Measurements from ENCODE around the gene VAMP2. TPM values are rescaled to one million over a fixed set of nuclear protein-coding genes. Genes with fewer than 3 reads are reported as not detected.

The VAMP2 gene
- total and polyA plus RNA-seq, 2 donors (not counting 1 experiment from before 2014, with no cell fraction given) = 162 to 209 TPM

DNA sequence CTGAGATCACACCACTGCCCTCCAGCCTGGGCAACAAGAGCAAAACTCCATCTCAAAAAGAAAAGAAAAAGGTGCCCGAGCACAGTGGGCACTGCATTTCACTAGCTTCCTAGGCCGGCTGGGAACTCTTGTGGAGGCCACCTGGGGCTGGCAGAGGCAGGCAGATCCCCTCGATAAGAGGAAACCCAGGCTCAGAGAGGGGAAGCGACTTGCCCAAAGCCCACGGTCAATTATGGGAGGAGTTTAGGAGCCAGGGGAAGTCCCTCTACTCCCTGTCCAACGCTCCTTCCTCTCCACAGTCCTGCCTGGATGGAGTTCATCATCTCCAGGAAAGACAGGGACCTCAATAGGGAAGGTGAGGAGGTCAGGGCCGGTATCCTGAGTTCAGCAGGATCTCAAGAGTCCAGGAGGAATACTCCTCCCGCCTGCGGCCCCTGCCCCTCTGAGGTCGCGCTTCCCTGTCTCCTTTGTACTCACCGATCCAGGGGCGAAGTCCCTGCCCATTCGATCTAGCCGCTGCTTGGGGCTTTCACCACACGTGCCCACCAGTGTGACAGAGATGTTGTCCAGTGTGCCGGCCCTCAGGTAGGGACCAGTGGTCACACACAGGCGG, 45.3 kb downstream of the VAMP2 start:
- POLR2A ChIA-PET = interaction anchor here (0.6 kb wide), 1 partner anchor 197 kb away, joined by 3 read pairs; no protein-coding TSS in a partner anchor
- peak overlapping the region; percentile 94 for H3K4me3 Mint-ChIP-seq
- no peak overlapping the region for H3K27ac ChIP-seq (ENCODE audit: low read length in 2 of 2)
- H3K36me3 ChIP-seq (replicated peaks in 1 of 2; ENCODE audit: control extremely low read depth in 1 of 2, control insufficient read depth in 1 of 2, extremely low read depth in 1 of 2, insufficient read depth in 2 of 2, low read length in 1 of 2) = no peaks in the 10 kb centered on the region
- H3K4me1 Mint-ChIP-seq = peaks cover 41% of the 10 kb centered on the region
- CTCF ChIA-PET = interaction anchor here (0.6 to 20.5 kb wide), 10 partner anchors 16 to 183 kb away, joined by 3 to 360 read pairs (median 8); no protein-coding TSS in a partner anchor
- WGBS (ENCODE audit: insufficient coverage) = 3% methylated on average over 15 of the region's 18 CpGs
- peak overlapping the region; percentile 77 for H2AFZ ChIP-seq (ENCODE audit: insufficient read depth, low read depth, low read length, poor library complexity, severe bottlenecking)
- H4K20me1 ChIP-seq (ENCODE audit: control insufficient read depth, insufficient read depth, low read length, poor library complexity, severe bottlenecking) = peaks cover 6% of the 10 kb centered on the region
- ATAC-seq (ENCODE audit: low read depth) (no peak), DNase-seq (peak; percentile 43)
- peaks cover 0 to 7% (median 0%) of the 10 kb centered on the region in 3 donors for H3K9me3 ChIP-seq (ENCODE audit: control extremely low read depth in 1 of 3, control insufficient read depth in 2 of 3, insufficient read depth in 1 of 3, low read length in 2 of 3)
- peak overlapping the region; percentile 37 for H3K27ac Mint-ChIP-seq
- TF ChIP-seq EZH2 (IDR thresholded peaks at IDR 0.05; ENCODE audit: borderline replicate concordance, insufficient read depth, low read depth, low read length, poor library complexity, severe bottlenecking) = no peak
- TF ChIP-seq, protein P1, sequence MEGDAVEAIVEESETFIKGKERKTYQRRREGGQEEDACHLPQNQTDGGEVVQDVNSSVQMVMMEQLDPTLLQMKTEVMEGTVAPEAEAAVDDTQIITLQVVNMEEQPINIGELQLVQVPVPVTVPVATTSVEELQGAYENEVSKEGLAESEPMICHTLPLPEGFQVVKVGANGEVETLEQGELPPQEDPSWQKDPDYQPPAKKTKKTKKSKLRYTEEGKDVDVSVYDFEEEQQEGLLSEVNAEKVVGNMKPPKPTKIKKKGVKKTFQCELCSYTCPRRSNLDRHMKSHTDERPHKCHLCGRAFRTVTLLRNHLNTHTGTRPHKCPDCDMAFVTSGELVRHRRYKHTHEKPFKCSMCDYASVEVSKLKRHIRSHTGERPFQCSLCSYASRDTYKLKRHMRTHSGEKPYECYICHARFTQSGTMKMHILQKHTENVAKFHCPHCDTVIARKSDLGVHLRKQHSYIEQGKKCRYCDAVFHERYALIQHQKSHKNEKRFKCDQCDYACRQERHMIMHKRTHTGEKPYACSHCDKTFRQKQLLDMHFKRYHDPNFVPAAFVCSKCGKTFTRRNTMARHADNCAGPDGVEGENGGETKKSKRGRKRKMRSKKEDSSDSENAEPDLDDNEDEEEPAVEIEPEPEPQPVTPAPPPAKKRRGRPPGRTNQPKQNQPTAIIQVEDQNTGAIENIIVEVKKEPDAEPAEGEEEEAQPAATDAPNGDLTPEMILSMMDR (IDR thresholded peaks at IDR 0.05) = no peak
- peaks cover 0 to 69% (median 48%) of the 10 kb centered on the region in 4 experiments for H3K27me3 ChIP-seq (replicated peaks in 1 of 4; ENCODE audit: control extremely low read depth in 1 of 4, control insufficient read depth in 3 of 4, insufficient read depth in 4 of 4, low read length in 3 of 4)
- no peaks in the 10 kb centered on the region for H3K9me3 Mint-ChIP-seq (ENCODE audit: insufficient read depth)
- H3K9ac ChIP-seq (ENCODE audit: low read length) = peak overlapping the region; percentile 72
- H3K4me2 ChIP-seq (replicated peaks; ENCODE audit: low read depth, low read length, poor library complexity, severe bottlenecking) = peak overlapping the region; percentile 91
- H3K27me3 Mint-ChIP-seq = peaks cover 58% of the 10 kb centered on the region
- H3K79me2 ChIP-seq (ENCODE audit: control insufficient read depth, insufficient read depth, low read length) = no peaks in the 10 kb centered on the region
- peak overlapping the region in 4 of 5 experiments; percentile 61 to 85 (median 68) for H3K4me3 ChIP-seq (ENCODE audit: control extremely low read depth in 1 of 5, extremely low read depth in 1 of 5, insufficient read depth in 1 of 5, low read depth in 2 of 5, low read length in 4 of 5)
- intact Hi-C loops (cut with micrococcal nuclease) = loop anchor here (5.0 kb wide), 1 partner anchor 55 kb away; no protein-coding TSS in a partner anchor
- H3K4me1 ChIP-seq (ENCODE audit: control insufficient read depth in 2 of 2, insufficient read depth in 2 of 2, low read length in 2 of 2) = peaks cover 38 to 46% of the 10 kb centered on the region in 2 donors

GRCh38 chr17:8116776-8117175, 46.0 kb downstream of the VAMP2 start:
- H3K4me3 ChIP-seq (ENCODE audit: control extremely low read depth in 1 of 5, extremely low read depth in 1 of 5, insufficient read depth in 1 of 5, low read depth in 2 of 5, low read length in 4 of 5) = no peak overlapping the region
- intact Hi-C loops (cut with micrococcal nuclease) = loop anchor here (5.0 kb wide), 1 partner anchor 56 kb away; no protein-coding TSS in a partner anchor
- Mint-ChIP-seq H3K4me1 (peaks cover 37% of the 10 kb centered on the region), H3K4me3 (no peak overlapping the region), H3K9me3 (ENCODE audit: insufficient read depth) (no peaks in the 10 kb centered on the region), H3K27me3 (peaks cover 58% of the 10 kb centered on the region), H3K27ac (peak overlapping the region; percentile 32)
- no peak overlapping the region for H2AFZ ChIP-seq (ENCODE audit: insufficient read depth, low read depth, low read length, poor library complexity, severe bottlenecking)
- DNase-seq = no peak
- peaks cover 0 to 69% (median 48%) of the 10 kb centered on the region in 4 experiments for H3K27me3 ChIP-seq (replicated peaks in 1 of 4; ENCODE audit: control extremely low read depth in 1 of 4, control insufficient read depth in 3 of 4, insufficient read depth in 4 of 4, low read length in 3 of 4)
- no peak overlapping the region for H3K9ac ChIP-seq (ENCODE audit: low read length)
- no peak for ATAC-seq (ENCODE audit: low read depth)
- peaks cover 31 to 39% of the 10 kb centered on the region in 2 donors for H3K4me1 ChIP-seq (ENCODE audit: control insufficient read depth in 2 of 2, insufficient read depth in 2 of 2, low read length in 2 of 2)
- WGBS (ENCODE audit: insufficient coverage) = 61% methylated on average over 18 of the region's 18 CpGs
- H3K9me3 ChIP-seq (ENCODE audit: control extremely low read depth in 1 of 3, control insufficient read depth in 2 of 3, insufficient read depth in 1 of 3, low read length in 2 of 3) = peaks cover 0 to 7% (median 0%) of the 10 kb centered on the region in 3 donors
- POLR2A ChIA-PET = no interaction called here
- no peaks in the 10 kb centered on the region for H3K79me2 ChIP-seq (ENCODE audit: control insufficient read depth, insufficient read depth, low read length)
- H3K36me3 ChIP-seq (replicated peaks in 1 of 2; ENCODE audit: control extremely low read depth in 1 of 2, control insufficient read depth in 1 of 2, extremely low read depth in 1 of 2, insufficient read depth in 2 of 2, low read length in 1 of 2) = no peaks in the 10 kb centered on the region
- no peak for TF ChIP-seq EZH2 (IDR thresholded peaks at IDR 0.05; ENCODE audit: borderline replicate concordance, insufficient read depth, low read depth, low read length, poor library complexity, severe bottlenecking)
- TF ChIP-seq, protein P1 (IDR thresholded peaks at IDR 0.05) = no peak
- no peak overlapping the region for H3K4me2 ChIP-seq (replicated peaks; ENCODE audit: low read depth, low read length, poor library complexity, severe bottlenecking)
- no peaks in the 10 kb centered on the region for H4K20me1 ChIP-seq (ENCODE audit: control insufficient read depth, insufficient read depth, low read length, poor library complexity, severe bottlenecking)
- CTCF ChIA-PET = interaction anchor here (0.8 to 20.5 kb wide), 10 partner anchors 10 to 184 kb away, joined by 3 to 360 read pairs (median 6); no protein-coding TSS in a partner anchor
- no peak overlapping the region for H3K27ac ChIP-seq (ENCODE audit: low read length in 2 of 2)

Measured in B cell (primary cell).